LNCAP (cell line): ENCODE measurements around the gene PRRC2B.
A peak's percentile ranks its signal among the peaks of the same experiment; 100 is the strongest.

Experiments used
- CTCF ChIP-seq: fragments of 450-650 bp; IDR thresholded peaks from 2 replicates; pipeline ENCODE4 v1.5.1; 2017; ENCODE audit warnings: mild to moderate bottlenecking

The PRRC2B gene

DNA sequence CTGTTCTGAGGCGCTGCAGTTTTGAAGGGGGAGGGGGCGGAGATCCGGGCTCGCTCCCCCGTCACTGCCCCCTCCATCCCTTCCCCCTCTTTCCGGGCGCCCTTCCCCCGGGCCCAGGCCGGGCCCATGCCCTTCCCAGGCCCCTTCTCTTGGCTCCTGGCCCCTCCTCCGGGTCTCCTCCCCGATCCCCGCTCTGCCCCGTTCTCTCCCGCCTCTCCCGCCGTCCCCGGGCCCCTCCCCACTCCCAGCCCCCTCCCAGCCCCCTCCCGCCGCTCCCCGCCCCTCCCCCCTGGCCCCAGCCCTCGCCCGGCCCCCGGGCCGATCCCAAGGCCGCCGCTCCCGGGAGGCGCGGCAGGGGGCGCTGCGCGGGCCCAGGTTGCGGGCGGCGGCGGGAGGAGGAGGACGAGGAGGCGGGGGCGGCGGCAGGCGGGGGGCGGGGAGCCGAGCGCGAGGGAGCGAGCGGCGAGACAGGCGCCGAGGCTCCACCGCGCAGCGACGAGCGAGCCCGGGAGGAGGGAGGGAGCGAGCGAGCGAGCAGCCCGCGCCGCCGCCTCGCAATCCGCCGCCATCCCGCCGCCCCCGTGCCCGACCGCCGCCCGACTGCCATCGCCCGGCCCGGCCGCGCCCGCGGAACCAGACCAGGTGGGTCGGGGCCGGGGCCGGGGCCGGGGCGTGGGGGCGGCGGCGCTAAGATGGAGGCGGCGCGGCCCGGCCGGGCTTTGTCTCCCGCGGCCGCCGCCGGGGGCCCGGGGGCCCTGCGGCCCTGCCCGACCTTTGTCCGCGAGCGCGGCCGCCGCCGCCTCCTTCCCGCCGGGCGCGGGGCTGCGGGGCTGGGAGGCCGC, at the start of gene PRRC2B:
PRRC2B (plus strand) TSS at position 465 of the 842 bp plus-strand sequence. CDS start 36,059 bp downstream, outside the sequence.
- peak; percentile 71 for TF ChIP-seq CTCF

GRCh38 chr9:131346559-131346958, 47.3 kb upstream of the PRRC2B start:
- no peak for TF ChIP-seq CTCF

DNA sequence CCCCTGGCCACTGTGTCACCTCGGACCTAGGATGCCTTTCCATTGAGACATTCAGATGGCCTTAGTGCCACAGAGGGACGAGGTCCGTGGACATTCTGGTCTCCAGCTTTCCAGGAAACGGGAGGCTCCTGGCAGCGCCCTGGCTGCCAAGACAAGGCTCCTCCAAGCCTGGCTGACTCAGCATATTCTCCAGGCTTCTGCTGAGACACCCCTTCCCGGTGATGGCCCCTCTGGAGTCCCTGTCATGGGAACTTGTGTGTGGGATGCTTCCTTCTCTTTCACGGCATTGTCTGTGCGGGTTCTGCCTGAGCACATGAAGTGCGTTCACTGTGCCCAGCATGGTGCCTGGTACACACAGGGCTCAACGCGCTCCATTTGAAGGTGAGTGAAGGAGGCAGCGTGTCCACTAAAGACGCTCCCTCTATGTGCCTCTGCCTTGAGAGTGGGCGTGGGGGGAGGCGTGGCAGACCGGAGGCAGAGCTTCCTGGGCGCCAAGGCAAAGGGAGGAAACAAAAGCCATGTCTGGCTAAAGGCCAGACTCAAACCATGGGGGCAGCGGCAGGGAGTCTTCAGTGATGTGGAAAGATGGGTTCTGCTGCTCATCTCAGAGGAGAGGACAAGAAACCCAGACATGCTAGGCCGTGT, 46.4 kb upstream of the PRRC2B start:
- no peak for TF ChIP-seq CTCF

DNA sequence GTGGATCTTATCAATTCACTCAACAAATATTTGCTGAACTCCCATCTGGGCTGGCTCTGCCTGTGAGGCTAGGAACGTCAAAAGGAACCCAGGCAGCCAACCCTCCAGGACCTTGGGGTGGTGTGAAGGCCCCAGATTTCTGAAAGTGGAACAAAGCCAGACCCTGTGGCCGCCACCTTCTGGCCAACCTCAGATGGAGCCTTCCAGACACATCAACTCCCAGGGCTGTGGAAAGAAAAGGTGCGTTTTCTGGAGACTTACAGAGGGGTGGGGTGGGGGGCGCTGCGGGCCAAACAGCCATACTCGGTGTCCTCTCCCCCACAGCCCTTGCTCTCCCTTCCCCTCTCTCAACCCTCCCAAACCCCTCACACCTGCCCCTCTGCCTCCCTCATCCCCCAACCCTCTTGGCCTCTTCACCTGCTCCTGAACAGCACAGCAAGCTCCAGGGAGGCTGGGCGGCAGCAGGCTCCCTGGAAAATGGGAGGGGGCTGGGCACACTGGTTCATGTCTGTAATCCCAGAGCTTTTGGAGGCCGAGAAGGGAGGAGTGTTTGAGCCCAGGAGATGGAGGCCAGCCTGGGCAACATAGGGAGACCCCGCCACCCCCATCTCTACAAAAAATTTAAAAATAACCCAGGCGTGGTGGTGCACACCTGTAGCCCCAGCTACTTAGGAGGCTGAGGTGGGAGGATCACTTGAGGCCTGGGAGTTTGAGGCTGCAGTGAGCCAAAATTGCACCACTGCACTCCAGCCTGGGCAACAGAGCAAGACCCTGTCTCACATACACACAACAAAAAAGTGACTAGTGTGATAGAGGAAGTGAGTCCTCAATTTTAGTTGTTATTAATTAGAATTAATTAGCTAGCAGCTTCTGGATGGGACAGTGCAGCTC, 45.0 kb upstream of the PRRC2B start:
- no peak for TF ChIP-seq CTCF

GRCh38 chr9:131349522-131349880, 44.4 kb upstream of the PRRC2B start:
- TF ChIP-seq CTCF: no peak

GRCh38 chr9:131349881-131350563, 43.9 kb upstream of the PRRC2B start:
- TF ChIP-seq CTCF: peak; percentile 91

DNA sequence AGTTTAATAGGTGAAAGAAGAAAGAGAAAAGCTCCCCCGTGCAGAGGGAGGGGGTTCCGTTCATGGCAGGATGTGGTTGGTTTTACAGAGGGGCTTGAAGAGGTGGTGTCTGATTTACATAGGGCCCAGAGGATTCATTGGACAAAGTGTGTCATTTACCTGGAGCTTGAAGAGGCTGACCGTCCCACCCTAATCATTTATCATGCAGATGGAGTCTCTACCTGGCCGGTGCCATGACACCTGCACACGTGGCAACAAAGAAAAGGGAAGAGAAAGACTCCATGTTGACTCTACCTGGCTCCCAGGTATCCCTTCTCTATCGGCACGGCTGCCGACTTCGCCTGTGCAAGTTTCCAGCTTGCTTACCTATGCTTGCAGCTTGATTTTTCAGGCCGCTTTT, 35.3 kb upstream of the PRRC2B start:
- no peak for TF ChIP-seq CTCF
